HG03342 (cell line): Measurements from ENCODE around the gene FBXO44.

Experiments used
- ATAC-seq: cut with Tn5 transposase; IDR thresholded peaks from one replicate; pipeline ENCODE4 v1.9.1; 2021; ENCODE audit warnings: mild to moderate bottlenecking, moderate library complexity; ENCODE audit not compliant: unreplicated experiment

Gene FBXO44

GRCh38 chr1:11705596-11705995 lies 50.9 kb downstream of the FBXO44 start:
- no peak for ATAC-seq

DNA sequence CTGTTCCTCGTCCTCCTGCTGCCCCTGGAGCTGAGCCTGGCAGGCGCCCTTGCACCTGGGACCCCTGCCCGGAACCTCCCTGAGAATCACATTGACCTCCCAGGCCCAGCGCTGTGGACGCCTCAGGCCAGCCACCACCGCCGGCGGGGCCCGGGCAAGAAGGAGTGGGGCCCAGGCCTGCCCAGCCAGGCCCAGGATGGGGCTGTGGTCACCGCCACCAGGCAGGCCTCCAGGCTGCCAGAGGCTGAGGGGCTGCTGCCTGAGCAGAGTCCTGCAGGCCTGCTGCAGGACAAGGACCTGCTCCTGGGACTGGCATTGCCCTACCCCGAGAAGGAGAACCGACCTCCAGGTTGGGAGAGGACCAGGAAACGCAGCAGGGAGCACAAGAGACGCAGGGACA lies 51.6 kb downstream of the FBXO44 start:
- ATAC-seq = no peak

- no peak for ATAC-seq
These were observed 53.1 kb downstream of the FBXO44 start for GRCh38 chr1:11707621-11708276.

GRCh38 chr1:11708554-11709350 lies 54.1 kb downstream of the FBXO44 start:
- ATAC-seq = no peak

GRCh38 chr1:11711490-11711889 lies 56.8 kb downstream of the FBXO44 start:
- no peak for ATAC-seq

- ATAC-seq = no peak
These were observed 57.6 kb downstream of the FBXO44 start for GRCh38 chr1:11712285-11712684.
